Measurements from ENCODE around the gene PLCL1. TPM values are rescaled to one million over a fixed set of nuclear protein-coding genes. Genes with fewer than 3 reads are reported as not detected.

Gene PLCL1
- 0.15 TPM for polyA plus RNA-seq (2013, experiment 1 of 4)
- polyA plus RNA-seq (2013, experiment 2 of 4), result 0.04 TPM
- polyA plus RNA-seq (2013, experiment 3 of 4), result 0.11 TPM
- 0.24 TPM for polyA plus RNA-seq (2013, experiment 4 of 4)

DNA sequence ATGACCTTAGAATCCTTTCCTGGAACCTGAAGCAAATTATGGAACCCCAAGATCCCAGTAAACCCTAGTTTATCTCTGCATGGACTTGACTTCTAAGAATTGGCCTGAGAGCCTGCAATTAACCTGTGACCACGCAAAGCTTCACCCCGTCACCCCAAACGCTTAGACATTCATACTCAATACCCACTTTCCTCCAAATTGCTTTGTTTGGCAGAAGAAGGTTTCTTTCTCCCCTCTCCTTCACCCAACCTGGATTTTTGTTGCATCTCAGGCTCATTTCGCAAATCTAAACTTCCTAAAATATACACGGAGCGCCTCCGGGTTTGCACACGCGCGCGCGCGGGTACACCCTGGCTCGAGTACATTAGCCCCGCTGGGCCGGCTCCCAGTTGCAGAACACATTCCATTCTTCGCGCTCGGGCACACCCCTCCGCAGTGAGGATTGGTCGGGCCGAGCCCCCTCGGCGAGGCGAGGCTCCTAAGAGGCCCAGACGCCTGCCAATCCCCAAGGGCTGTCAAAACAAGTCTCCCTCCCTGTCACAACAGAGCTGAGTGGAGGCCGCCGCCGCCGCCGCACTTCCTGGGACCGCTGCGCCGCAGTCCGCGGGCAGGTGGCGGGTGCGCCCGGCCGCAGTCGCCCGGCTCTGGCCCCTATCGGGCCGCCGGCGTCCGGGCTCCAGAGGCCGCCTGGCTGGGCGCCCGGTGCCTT, at the start of gene PLCL1:
Gene PLCL1 (plus strand): TSS at position 545 of the 709 bp plus-strand sequence.
- H3K36me3 ChIP-seq (ENCODE audit: control insufficient read depth, insufficient read depth, low read length), result no peaks in the 10 kb centered on the region
- H3K4me1 ChIP-seq (ENCODE audit: control insufficient read depth, insufficient read depth, low read length), result peaks cover 5% of the 10 kb centered on the region
- H3K27ac ChIP-seq (ENCODE audit: insufficient read depth, low read depth, low read length, poor library complexity, severe bottlenecking), result no peak within 1 kb of the TSS
- 1% methylated on average over 50 of the region's 50 CpGs for WGBS, 2 experiments
- peak within 1 kb of the TSS; percentile 54 for H3K4me3 ChIP-seq (ENCODE audit: insufficient read depth, low read depth, low read length)
- no peaks in the 10 kb centered on the region for H3K9me3 ChIP-seq (ENCODE audit: control insufficient read depth, low read length)
- peaks cover 46% of the 10 kb centered on the region for H3K27me3 ChIP-seq (ENCODE audit: control insufficient read depth, insufficient read depth, low read length, poor library complexity, severe bottlenecking)

DNA sequence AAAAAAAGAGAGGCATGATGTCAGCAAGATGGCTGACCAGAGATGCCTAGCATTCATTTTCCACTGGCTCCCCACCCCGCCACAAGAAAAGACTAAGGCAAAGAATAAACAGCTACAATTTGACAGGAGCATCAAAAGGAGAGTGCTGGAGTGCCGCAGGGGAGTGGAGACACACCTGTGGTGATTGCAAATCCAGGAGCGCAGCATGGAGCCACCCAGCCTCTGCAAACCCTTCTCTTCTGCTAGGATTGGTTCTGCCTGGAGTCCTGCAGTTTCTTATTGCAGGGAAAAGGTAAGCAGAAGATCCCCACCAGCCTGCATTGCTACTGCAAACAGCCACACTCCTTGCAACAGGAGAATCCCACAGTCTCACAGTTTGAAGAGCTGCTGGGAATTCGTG, 45.4 kb upstream of the PLCL1 start:
- no peaks in the 10 kb centered on the region for H3K36me3 ChIP-seq (ENCODE audit: control insufficient read depth, insufficient read depth, low read length)
- 81 to 88% methylated on average over 4 of the region's 4 CpGs for WGBS, 2 experiments
- H3K4me3 ChIP-seq (ENCODE audit: insufficient read depth, low read depth, low read length), result no peak overlapping the region
- H3K9me3 ChIP-seq (ENCODE audit: control insufficient read depth, low read length), result no peaks in the 10 kb centered on the region
- H3K4me1 ChIP-seq (ENCODE audit: control insufficient read depth, insufficient read depth, low read length), result no peaks in the 10 kb centered on the region
- no peak overlapping the region for H3K27ac ChIP-seq (ENCODE audit: insufficient read depth, low read depth, low read length, poor library complexity, severe bottlenecking)
- no peaks in the 10 kb centered on the region for H3K27me3 ChIP-seq (ENCODE audit: control insufficient read depth, insufficient read depth, low read length, poor library complexity, severe bottlenecking)

DNA sequence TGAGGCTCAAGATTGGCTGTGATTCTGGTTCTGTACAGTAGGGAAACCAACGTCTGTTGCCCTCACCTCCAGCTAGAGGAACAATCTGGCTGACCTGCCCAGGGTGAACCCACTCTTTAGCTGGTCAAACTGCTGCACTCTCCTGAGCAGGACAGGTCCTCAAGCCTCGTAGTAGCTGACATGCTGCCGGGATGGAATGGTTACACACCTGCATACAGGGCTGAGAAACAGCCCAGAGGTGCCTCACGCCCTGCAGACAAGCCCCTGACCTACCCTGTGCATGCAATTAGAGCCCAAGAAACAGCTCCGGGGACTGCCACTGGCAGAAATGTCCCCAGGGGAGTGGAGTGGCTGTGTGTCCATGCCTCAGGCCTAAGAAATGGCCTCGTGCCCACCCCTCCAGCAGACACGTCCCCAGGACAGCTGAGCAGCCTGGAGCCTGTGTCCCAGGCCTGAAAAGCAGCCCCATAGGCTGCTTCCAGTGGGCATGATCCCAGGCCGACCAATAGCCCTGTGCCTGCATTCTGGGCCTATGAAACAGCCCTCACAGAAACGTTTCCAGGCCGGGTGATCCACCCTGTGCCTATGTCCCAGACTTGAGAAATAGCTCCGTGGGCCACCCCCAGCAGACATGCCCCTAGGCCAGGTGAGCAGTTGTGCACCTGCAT, 44.6 kb upstream of the PLCL1 start:
- Histone ChIP-seq H3K4me1 (ENCODE audit: control insufficient read depth, insufficient read depth, low read length) (no peaks in the 10 kb centered on the region), H3K27me3 (ENCODE audit: control insufficient read depth, insufficient read depth, low read length, poor library complexity, severe bottlenecking) (no peaks in the 10 kb centered on the region), H3K27ac (ENCODE audit: insufficient read depth, low read depth, low read length, poor library complexity, severe bottlenecking) (no peak overlapping the region), H3K9me3 (ENCODE audit: control insufficient read depth, low read length) (no peaks in the 10 kb centered on the region), H3K4me3 (ENCODE audit: insufficient read depth, low read depth, low read length) (no peak overlapping the region), H3K36me3 (ENCODE audit: control insufficient read depth, insufficient read depth, low read length) (no peaks in the 10 kb centered on the region)
- WGBS, 2 experiments, result 89 to 91% methylated on average over 11 of the region's 11 CpGs

DNA sequence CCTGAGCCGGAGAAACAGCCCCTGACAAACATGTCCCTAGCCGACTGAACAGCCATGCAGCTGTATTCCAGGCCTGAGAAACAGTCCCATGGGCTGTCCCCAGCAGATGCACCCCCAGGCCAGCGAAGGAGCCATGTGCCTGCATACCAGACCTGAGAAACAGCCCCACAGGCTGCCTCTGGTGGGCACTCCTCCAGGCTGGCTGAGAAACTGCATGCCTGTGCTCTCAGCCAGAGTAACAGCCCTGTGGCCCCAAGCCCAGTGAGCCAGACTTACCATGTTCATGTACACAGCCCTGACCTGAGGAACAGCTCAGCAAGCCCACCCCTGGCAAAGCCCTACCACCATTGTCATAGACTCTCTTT, 44.1 kb upstream of the PLCL1 start:
- 89 to 93% methylated on average over 3 of the region's 3 CpGs for WGBS, 2 experiments
- H3K36me3 ChIP-seq (ENCODE audit: control insufficient read depth, insufficient read depth, low read length), result no peaks in the 10 kb centered on the region
- no peak overlapping the region for H3K4me3 ChIP-seq (ENCODE audit: insufficient read depth, low read depth, low read length)

DNA sequence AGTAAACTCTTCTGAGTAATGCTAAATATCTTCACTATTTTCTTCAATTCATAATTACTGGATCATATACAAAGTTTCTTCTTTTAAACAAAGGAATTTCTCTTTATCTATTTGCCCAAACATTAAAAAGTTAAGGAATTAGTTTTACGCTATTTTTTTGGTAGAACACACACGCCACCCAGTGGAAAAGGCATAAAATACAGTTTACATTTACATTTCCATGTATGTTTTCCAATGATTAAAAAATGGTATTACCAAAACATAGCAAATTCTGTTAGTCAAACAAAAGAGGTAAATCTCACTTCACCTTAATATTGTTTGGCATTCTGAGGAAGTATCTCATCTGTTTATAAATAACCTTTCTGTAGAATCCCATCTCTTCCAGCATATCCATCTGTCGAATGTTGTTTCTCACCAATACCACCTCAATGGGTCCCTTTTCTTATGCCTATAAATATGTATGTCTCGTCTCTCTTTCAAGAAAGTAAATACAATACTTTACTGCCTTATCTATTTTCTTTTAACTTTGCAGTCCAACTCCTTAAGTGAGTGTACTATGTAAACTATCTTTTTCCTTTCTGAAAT, 26.5 kb upstream of the PLCL1 start:
- Histone ChIP-seq H3K36me3 (ENCODE audit: control insufficient read depth, insufficient read depth, low read length) (no peaks in the 10 kb centered on the region), H3K4me1 (ENCODE audit: control insufficient read depth, insufficient read depth, low read length) (no peaks in the 10 kb centered on the region), H3K27me3 (ENCODE audit: control insufficient read depth, insufficient read depth, low read length, poor library complexity, severe bottlenecking) (no peaks in the 10 kb centered on the region), H3K9me3 (ENCODE audit: control insufficient read depth, low read length) (no peaks in the 10 kb centered on the region), H3K27ac (ENCODE audit: insufficient read depth, low read depth, low read length, poor library complexity, severe bottlenecking) (no peak overlapping the region), H3K4me3 (ENCODE audit: insufficient read depth, low read depth, low read length) (no peak overlapping the region)
- WGBS, 2 experiments, result 36 to 37% methylated on average over 2 to 4 of the region's 4 CpGs

More for the DNA sequence above, 44.1 kb upstream of the PLCL1 start:
- no peak overlapping the region for H3K27ac ChIP-seq (ENCODE audit: insufficient read depth, low read depth, low read length, poor library complexity, severe bottlenecking)
- H3K4me1 ChIP-seq (ENCODE audit: control insufficient read depth, insufficient read depth, low read length), result no peaks in the 10 kb centered on the region
- no peaks in the 10 kb centered on the region for H3K9me3 ChIP-seq (ENCODE audit: control insufficient read depth, low read length)
- no peaks in the 10 kb centered on the region for H3K27me3 ChIP-seq (ENCODE audit: control insufficient read depth, insufficient read depth, low read length, poor library complexity, severe bottlenecking)

DNA sequence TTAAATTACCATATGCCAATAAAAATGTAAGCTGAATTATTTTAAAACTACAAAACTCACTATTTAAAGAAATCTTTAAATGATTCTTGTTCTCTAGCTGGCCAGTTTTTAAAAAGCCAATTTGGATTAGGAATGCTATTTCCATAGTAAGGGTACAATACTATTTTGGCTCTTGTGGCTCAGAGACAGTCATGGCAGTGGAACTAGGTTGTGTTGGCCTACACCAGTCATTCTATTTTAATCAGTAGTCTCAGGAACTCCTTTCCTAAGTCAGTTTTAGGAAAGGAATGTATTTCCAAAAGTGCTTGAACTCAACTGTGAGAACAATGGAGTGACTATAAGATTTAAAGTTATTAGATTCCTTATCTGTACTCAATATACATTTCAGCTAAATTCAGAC, 25.1 kb upstream of the PLCL1 start:
- H3K27me3 ChIP-seq (ENCODE audit: control insufficient read depth, insufficient read depth, low read length, poor library complexity, severe bottlenecking), result no peaks in the 10 kb centered on the region
- no peak overlapping the region for H3K4me3 ChIP-seq (ENCODE audit: insufficient read depth, low read depth, low read length)
- no peaks in the 10 kb centered on the region for H3K4me1 ChIP-seq (ENCODE audit: control insufficient read depth, insufficient read depth, low read length)
- no peaks in the 10 kb centered on the region for H3K36me3 ChIP-seq (ENCODE audit: control insufficient read depth, insufficient read depth, low read length)
- no peaks in the 10 kb centered on the region for H3K9me3 ChIP-seq (ENCODE audit: control insufficient read depth, low read length)
- no peak overlapping the region for H3K27ac ChIP-seq (ENCODE audit: insufficient read depth, low read depth, low read length, poor library complexity, severe bottlenecking)

DNA sequence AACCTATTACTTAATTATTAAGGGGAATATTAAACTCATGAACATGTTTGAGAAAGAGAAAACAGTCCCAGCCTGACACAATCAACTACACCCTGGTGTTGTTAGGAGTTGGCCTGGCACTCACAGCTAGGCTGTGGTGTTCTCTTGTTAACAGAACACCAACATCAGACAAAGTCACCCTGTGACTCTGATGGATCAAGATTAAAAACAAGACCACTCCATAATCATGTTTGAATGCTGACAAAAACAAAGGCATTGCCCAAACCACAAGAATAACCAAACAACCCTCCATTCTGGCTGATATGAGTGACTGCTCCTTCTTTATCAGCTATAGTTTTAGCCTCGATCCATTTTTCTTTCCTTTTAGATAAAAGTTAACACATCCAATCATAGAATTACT, 22.3 kb upstream of the PLCL1 start:
- WGBS, 2 experiments, result 95 to 100% methylated on average over 1 of the region's 1 CpG
- Histone ChIP-seq H3K36me3 (ENCODE audit: control insufficient read depth, insufficient read depth, low read length) (no peaks in the 10 kb centered on the region), H3K9me3 (ENCODE audit: control insufficient read depth, low read length) (no peaks in the 10 kb centered on the region), H3K27ac (ENCODE audit: insufficient read depth, low read depth, low read length, poor library complexity, severe bottlenecking) (no peak overlapping the region), H3K4me3 (ENCODE audit: insufficient read depth, low read depth, low read length) (no peak overlapping the region), H3K27me3 (ENCODE audit: control insufficient read depth, insufficient read depth, low read length, poor library complexity, severe bottlenecking) (peaks cover 19% of the 10 kb centered on the region), H3K4me1 (ENCODE audit: control insufficient read depth, insufficient read depth, low read length) (peaks cover 3% of the 10 kb centered on the region)

DNA sequence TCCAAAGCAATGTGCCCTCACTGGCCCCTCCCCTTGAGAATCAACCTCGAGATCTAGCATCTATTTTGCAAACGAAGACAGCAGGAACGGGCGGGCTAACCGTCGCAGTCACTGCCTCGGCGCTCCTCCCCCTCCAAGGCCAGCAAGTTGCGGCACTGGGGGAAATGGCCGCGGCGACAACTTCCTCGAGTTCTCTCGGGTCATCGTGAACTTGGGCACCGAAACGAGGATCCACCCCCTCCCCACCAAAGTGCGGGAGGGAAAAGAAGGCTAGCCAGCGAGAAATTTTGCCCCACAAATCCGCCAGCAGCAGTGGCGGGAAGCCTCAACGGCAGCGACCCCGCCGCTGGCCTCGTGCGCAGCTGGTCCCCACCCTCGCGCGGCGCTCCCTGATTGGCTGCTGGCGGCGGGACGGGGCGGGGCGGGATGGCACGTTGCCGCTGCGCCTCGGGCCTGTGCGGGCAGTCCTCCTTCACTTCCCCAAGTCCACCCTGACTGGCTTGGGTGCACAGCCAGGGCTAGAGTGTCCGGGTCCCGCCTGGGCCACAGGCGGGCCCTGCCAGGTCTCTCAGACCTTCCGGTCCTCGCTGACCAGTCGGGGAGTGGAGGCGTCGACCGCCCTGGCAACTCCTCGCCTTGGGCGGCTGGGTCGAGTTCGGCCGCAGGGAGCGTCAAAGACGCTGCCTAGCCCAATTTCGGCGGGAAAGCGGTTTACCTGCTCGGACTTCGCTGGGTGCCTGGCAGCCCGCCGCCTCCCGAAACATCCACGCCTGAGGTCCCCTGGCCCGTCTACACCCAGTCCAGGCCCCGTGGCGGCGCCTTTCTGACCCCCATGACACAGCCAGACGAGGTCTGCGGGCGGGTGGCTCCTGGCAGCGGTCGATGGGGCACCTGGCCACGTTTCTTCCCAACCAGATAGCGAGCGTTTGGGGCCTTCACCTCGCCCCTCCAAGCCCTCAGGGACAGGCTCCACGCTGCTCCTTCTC, 19.1 kb upstream of the PLCL1 start, which contains the start of gene BOLL:
Gene BOLL (minus strand): TSS at position 364 of the 986 bp plus-strand sequence. CDS start 3,469 bp downstream, outside the sequence.
- H3K4me3 ChIP-seq (ENCODE audit: insufficient read depth, low read depth, low read length), result peak within 1 kb of the TSS; percentile 38
- H3K27me3 ChIP-seq (ENCODE audit: control insufficient read depth, insufficient read depth, low read length, poor library complexity, severe bottlenecking), result peaks cover 30% of the 10 kb centered on the region
- H3K36me3 ChIP-seq (ENCODE audit: control insufficient read depth, insufficient read depth, low read length), result no peaks in the 10 kb centered on the region
- 92 to 93% methylated on average over 80 of the region's 80 CpGs for WGBS, 2 experiments
- no peak within 1 kb of the TSS for H3K27ac ChIP-seq (ENCODE audit: insufficient read depth, low read depth, low read length, poor library complexity, severe bottlenecking)
- H3K9me3 ChIP-seq (ENCODE audit: control insufficient read depth, low read length), result no peaks in the 10 kb centered on the region
- H3K4me1 ChIP-seq (ENCODE audit: control insufficient read depth, insufficient read depth, low read length), result peaks cover 3% of the 10 kb centered on the region

DNA sequence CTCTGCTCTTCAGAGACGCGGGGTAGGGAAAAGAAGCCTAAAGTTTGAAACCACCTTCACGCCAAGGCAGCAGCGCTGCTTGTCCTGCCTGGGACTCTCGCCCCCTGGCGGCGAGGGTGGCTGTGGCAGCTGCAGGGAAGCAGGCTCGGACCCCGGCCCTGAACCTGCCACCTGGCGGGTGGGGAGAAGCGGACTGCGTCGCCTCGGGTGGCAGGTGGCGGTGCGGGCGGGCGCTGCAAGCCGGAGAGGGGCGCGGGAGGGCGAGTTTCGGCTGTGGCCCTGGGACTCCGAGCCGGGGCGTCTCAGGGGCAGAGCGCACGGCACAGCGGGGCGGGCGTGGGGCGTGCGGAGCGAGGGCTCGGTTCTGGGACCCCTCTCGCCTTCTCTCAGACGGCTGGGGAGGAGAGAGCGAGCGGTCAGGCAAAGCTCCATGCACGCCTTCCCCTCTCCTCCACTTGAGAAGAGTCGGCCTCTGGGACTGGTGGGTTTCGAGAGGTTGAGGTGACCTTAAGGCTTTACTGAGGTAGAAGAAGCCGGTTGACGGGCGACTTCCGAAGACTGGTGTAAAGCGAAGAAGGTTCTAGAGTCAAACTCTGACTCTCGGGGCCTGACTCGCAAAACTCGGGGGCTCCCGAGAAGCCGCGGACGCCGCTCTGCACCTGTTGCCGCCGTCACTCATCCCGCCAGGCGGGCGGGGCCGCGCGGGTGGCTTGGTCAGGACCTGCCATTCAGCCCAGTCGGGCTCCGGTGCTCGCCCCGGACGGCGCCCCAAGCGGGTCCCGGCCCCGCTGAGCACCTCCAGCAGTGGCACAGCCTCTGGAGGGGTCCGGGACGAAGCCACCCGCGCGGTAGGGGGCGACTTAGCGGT, 18.1 kb upstream of the PLCL1 start:
- H3K27ac ChIP-seq (ENCODE audit: insufficient read depth, low read depth, low read length, poor library complexity, severe bottlenecking), result no peak overlapping the region
- peaks cover 30% of the 10 kb centered on the region for H3K27me3 ChIP-seq (ENCODE audit: control insufficient read depth, insufficient read depth, low read length, poor library complexity, severe bottlenecking)
- H3K4me1 ChIP-seq (ENCODE audit: control insufficient read depth, insufficient read depth, low read length), result peaks cover 3% of the 10 kb centered on the region
- WGBS, 2 experiments, result 16% methylated on average over 79 of the region's 79 CpGs
- no peaks in the 10 kb centered on the region for H3K36me3 ChIP-seq (ENCODE audit: control insufficient read depth, insufficient read depth, low read length)
- no peaks in the 10 kb centered on the region for H3K9me3 ChIP-seq (ENCODE audit: control insufficient read depth, low read length)
- peak overlapping the region; percentile 38 for H3K4me3 ChIP-seq (ENCODE audit: insufficient read depth, low read depth, low read length)

All from ectodermal cell (in vitro differentiated cells).